OCI-LY7 (cell line): ENCODE data around the gene PARD6G.

ENCODE experiments used
- CTCF ChIP-seq: fragments of 200-600 bp; sonication (generic); conservative IDR thresholded peaks from 2 replicates; pipeline ENCODE4 v1.5.1; 2014; ENCODE audit warnings: mild to moderate bottlenecking, antibody characterized with exemption, low read length, moderate library complexity, mixed read lengths
- EZH2phosphoT487 ChIP-seq: fragments of 200-600 bp; sonication (generic); IDR thresholded peaks from 2 replicates; pipeline ENCODE4 v1.6.1; 2018; ENCODE audit warnings: low read depth, borderline replicate concordance, mild to moderate bottlenecking, mixed run types, antibody characterized with exemption, low read length, moderate library complexity, mixed read lengths

DNA sequence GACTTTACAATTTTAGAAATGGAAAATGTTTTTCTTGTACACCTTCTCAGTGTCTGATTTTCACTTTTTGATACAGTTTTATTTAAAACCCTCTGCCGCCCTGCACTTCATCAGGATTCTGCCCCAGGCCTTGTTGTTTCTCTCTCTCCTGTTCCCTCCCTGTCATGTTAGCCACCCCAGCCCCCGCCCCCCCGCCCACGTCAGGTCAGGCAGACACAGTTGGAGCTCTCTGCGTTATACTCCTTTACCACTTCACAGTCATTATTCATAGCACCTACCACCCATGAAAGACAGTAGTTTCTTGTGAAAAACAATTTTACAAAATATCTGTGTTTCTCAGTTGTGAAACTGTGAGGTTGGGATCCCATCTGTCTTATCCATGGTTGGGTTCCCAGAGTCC lies 116.8 kb downstream of the PARD6G start:
- no peak for TF ChIP-seq CTCF
- TF ChIP-seq EZH2phosphoT487, result no peak
